Esophagus squamous epithelium (tissue), 5 donors: ENCODE measurements around the gene GLYAT. TPM values are rescaled to one million over a fixed set of nuclear protein-coding genes. Genes with fewer than 3 reads are reported as not detected.

ENCODE experiments used
- DNase-seq: peaks from one replicate; lab custom pipeline; 2025; lab: John Stamatoyannopoulos, UW
- H3K27ac ChIP-seq, 4 donors: fragments of 200-600 bp; sonication (generic); one replicate each; pipeline ENCODE4 v1.5.1; 2016 to 2019; ENCODE audit warnings: mild to moderate bottlenecking in 1 of 4
- H3K27me3 ChIP-seq, 4 donors: fragments of 200-600 bp; sonication (generic); 1 replicate in 3 of 4; 2 replicates in 1 of 4; pipeline versions ENCODE4 v1.5.1 to v1.6.0; 2017 to 2021; ENCODE audit warnings: antibody characterized with exemption in 1 of 4
- H3K36me3 ChIP-seq, 3 donors: fragments of 200-600 bp; sonication (generic); one replicate each; pipeline ENCODE4 v1.5.1; 2016 to 2019
- H3K4me1 ChIP-seq, 3 donors: fragments of 200-600 bp; sonication (generic); one replicate each; pipeline ENCODE4 v1.5.1; 2017 to 2019
- H3K4me3 ChIP-seq, 4 donors: fragments of 200-600 bp; sonication (generic); 1 replicate in 3 of 4; 2 replicates in 1 of 4; pipeline ENCODE4 v1.5.1; 2016 to 2019; ENCODE audit warnings: mild to moderate bottlenecking in 2 of 4, moderate library complexity in 1 of 4
- H3K9me3 ChIP-seq, 3 donors: fragments of 200-600 bp; sonication (generic); one replicate each; pipeline ENCODE4 v1.5.1; 2016 to 2019
- POLR2A ChIP-seq, 4 donors: fragments of 450-650 bp; IDR thresholded peaks; one replicate each; pipeline ENCODE4 v1.6.1; 2017; ENCODE audit warnings: antibody characterized with exemption in 4 of 4, mild to moderate bottlenecking in 4 of 4, moderate library complexity in 3 of 4
- WGBS, 2 donors: methylation state at CpG; one replicate each; pipeline ENCODE4 v1.1.5; 2018; 5-methylcytosine and 5-hydroxymethylcytosine counted together
- intact Hi-C: fragments of 100-400 bp; cut with DNase I; formaldehyde crosslinking; loops from one replicate; pipeline ENCODE4 v1.15.0; 2022
- total RNA-seq, 4 donors: library from RNA; depleted of rRNA; stranded (reverse); fragments of >200 nt; gene quantifications; one replicate each; pipeline ENCODE4 v1.1.0, GENCODE V29; 2016
- TF ChIP-seq, protein P1 (sequence below), 6 experiments: fragments of 450-650 bp in 4 of 6; fragments of 200-600 bp in 2 of 6; sonication (generic) in 2 of 6; IDR thresholded peaks; one replicate each; pipeline ENCODE4 v1.5.1; 2016 to 2019; ENCODE audit warnings: antibody characterized with exemption in 6 of 6, mild to moderate bottlenecking in 4 of 6, moderate library complexity in 4 of 6
- donor health status: DM: yes; HTN: yes; CAD: no.

Gene GLYAT
- total RNA-seq, 4 donors from 2014 or later = not detected

DNA sequence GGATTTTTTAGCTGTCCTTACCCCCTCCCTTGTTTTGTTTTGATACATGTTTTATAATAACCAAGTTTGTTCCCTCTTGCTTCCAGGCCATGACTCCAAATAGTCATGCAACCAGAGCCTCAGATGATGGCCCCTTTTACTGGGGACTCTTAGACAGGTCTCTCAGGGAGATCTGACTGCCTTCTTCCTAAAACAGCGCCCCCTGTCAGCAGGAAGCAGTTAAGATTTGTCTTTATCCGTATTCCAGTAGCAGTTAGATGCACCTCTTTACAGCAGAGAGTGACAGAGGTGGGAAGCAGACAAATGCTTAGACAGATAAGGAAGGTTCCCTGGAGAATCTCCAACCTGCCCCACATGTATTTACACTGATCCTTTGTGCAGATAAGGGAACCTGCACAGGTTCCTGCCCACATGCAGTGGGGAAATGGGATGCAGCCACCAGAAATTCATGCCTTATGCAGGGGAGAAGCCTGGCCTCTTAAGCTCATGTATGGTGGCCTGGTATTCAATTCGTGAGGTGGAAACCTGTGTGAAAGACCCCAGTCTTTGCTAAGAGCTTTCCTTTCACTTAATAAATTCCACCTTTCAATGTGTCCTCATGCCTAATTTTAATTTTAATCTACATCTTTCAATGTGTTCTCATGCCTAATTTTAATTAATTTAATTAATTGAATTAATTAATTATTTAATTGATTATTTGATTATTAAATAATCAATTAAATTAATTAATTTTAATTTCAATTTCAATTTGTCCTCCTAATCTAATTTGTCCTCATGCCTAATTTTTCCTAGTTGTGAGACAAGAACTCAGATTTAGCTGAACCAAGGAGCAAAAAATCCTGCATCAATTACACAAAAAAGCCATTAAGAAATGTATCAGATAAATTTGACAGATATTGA is 11.5 kb upstream of the GLYAT start:
- no peaks in the 10 kb centered on the region for H3K36me3 ChIP-seq
- H3K27me3 ChIP-seq = no peaks in the 10 kb centered on the region
- H3K27ac ChIP-seq = no peak overlapping the region
- no peak for TF ChIP-seq POLR2A (IDR thresholded peaks at IDR 0.05)
- TF ChIP-seq, protein P1, sequence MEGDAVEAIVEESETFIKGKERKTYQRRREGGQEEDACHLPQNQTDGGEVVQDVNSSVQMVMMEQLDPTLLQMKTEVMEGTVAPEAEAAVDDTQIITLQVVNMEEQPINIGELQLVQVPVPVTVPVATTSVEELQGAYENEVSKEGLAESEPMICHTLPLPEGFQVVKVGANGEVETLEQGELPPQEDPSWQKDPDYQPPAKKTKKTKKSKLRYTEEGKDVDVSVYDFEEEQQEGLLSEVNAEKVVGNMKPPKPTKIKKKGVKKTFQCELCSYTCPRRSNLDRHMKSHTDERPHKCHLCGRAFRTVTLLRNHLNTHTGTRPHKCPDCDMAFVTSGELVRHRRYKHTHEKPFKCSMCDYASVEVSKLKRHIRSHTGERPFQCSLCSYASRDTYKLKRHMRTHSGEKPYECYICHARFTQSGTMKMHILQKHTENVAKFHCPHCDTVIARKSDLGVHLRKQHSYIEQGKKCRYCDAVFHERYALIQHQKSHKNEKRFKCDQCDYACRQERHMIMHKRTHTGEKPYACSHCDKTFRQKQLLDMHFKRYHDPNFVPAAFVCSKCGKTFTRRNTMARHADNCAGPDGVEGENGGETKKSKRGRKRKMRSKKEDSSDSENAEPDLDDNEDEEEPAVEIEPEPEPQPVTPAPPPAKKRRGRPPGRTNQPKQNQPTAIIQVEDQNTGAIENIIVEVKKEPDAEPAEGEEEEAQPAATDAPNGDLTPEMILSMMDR (IDR thresholded peaks at IDR 0.05) = no peak
- H3K9me3 ChIP-seq = peaks cover 0 to 13% (median 6%) of the 10 kb centered on the region in 3 donors
- no peak for DNase-seq
- no peaks in the 10 kb centered on the region for H3K4me1 ChIP-seq
- WGBS, 2 donors = 44 to 58% methylated on average over 3 of the region's 3 CpGs
- H3K4me3 ChIP-seq = no peak overlapping the region
- intact Hi-C loops = no loop called here

GRCh38 chr11:58742140-58742539 is 10.4 kb upstream of the GLYAT start:
- no peaks in the 10 kb centered on the region for H3K27me3 ChIP-seq
- no peak overlapping the region for H3K4me3 ChIP-seq
- H3K36me3 ChIP-seq = no peaks in the 10 kb centered on the region
- TF ChIP-seq, protein P1 (IDR thresholded peaks at IDR 0.05) = no peak
- no peak for TF ChIP-seq POLR2A (IDR thresholded peaks at IDR 0.05)
- no peak for DNase-seq
- intact Hi-C loops = no loop called here
- H3K4me1 ChIP-seq = no peaks in the 10 kb centered on the region
- H3K27ac ChIP-seq = no peak overlapping the region
- peaks cover 0 to 13% (median 6%) of the 10 kb centered on the region in 3 donors for H3K9me3 ChIP-seq
- 66 to 76% methylated on average over 2 of the region's 2 CpGs for WGBS, 2 donors

DNA sequence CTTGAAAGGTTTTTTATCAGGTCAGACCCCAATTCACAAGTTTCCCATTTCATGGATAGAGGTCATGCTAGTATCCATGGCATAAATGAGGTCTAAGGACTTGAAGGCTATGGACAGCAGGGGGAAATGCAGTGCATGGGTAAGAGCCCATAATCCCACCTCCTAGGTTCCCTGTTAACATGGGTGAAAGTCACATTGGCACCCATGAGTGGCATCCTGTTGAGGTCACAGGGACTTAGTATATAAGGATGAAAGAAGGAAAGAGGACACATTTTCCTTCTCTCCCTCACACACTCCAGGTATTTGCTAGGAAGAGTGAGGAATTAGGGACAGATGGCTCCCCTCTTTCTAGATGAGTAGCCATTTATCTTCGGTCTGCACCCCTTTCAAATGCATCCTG is 9.4 kb upstream of the GLYAT start:
- no peak overlapping the region for H3K4me3 ChIP-seq
- H3K9me3 ChIP-seq = peaks cover 0 to 13% (median 6%) of the 10 kb centered on the region in 3 donors
- no peaks in the 10 kb centered on the region for H3K36me3 ChIP-seq
- TF ChIP-seq, protein P1 (IDR thresholded peaks at IDR 0.05) = no peak
- TF ChIP-seq POLR2A (IDR thresholded peaks at IDR 0.05) = no peak
- 50% methylated on average over 1 of the region's 1 CpG for WGBS, 2 donors
- DNase-seq = no peak
- no peaks in the 10 kb centered on the region for H3K4me1 ChIP-seq
- no peak overlapping the region for H3K27ac ChIP-seq
- intact Hi-C loops = no loop called here
- H3K27me3 ChIP-seq = no peaks in the 10 kb centered on the region

DNA sequence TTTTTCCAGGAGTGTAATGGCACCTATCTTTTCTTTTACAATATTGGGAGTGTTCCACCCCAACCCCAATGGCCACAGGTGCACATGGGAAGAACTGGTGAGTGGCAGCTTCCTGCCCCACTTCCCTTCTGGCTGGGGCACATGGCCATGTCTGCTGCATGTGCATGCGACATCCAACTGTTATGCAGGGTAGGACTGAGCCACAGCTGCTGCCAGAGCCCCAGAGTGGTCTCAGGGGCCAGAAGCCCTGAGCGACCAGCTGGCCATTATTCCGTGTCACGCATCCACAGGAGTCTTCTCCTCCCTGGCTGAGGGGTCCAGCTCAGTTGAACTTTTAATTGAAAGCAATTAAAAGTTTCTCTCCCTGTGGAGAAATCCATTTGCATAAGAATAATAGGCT is 8.7 kb upstream of the GLYAT start:
- DNase-seq = no peak
- Histone ChIP-seq H3K4me1 (no peaks in the 10 kb centered on the region), H3K27ac (no peak overlapping the region), H3K4me3 (no peak overlapping the region), H3K27me3 (peaks cover 0 to 2% (median 0%) of the 10 kb centered on the region in 4 donors), H3K9me3 (peaks cover 0 to 13% (median 6%) of the 10 kb centered on the region in 3 donors), H3K36me3 (no peaks in the 10 kb centered on the region)
- TF ChIP-seq, protein P1 (IDR thresholded peaks at IDR 0.05) = no peak
- TF ChIP-seq POLR2A (IDR thresholded peaks at IDR 0.05) = no peak
- WGBS, 2 donors = 65 to 75% methylated on average over 4 of the region's 4 CpGs
- intact Hi-C loops = no loop called here

- 71 to 79% methylated on average over 3 of the region's 3 CpGs for WGBS, 2 donors
- no peak for DNase-seq
- H3K4me3 ChIP-seq = no peak overlapping the region
- TF ChIP-seq, protein P1 (IDR thresholded peaks at IDR 0.05) = no peak
- no peak for TF ChIP-seq POLR2A (IDR thresholded peaks at IDR 0.05)
- no peaks in the 10 kb centered on the region for H3K36me3 ChIP-seq
- H3K27me3 ChIP-seq = peaks cover 0 to 4% (median 0%) of the 10 kb centered on the region in 4 donors
- peaks cover 0 to 13% (median 6%) of the 10 kb centered on the region in 3 donors for H3K9me3 ChIP-seq
- H3K4me1 ChIP-seq = no peaks in the 10 kb centered on the region
- intact Hi-C loops = no loop called here
- no peak overlapping the region for H3K27ac ChIP-seq
These were observed 8.1 kb upstream of the GLYAT start for GRCh38 chr11:58739725-58740430.
